K562 (cell line): Measurements from ENCODE around the gene PDE1C. TPM values are rescaled to one million over a fixed set of nuclear protein-coding genes. Genes with fewer than 3 reads are reported as not detected.

Source experiments
- ATAC-seq: fragments of 200-7000 bp; cut with Tn5 transposase; 3 replicates; pipeline ENCODE4 v1.9.1; 2020; ENCODE audit warnings: moderate library complexity
- BruUV-seq: library from RNA; stranded (reverse); fragments of 400-500 nt; replicated peaks from 2 replicates; lab custom pipeline; 2021; lab: Mats Ljungman, UMichigan
- CTCF ChIA-PET: fragments of 300-600 bp; formaldehyde crosslinking; extraction: SDS; loops from one replicate; lab custom pipeline; 2021; ENCODE audit warnings: low intra/inter-chr PET ratio; lab: Yijun Ruan, JAX
- POLR2A ChIA-PET: fragments of 300-600, 350-650 bp; sonication (Branson Sonifier 250); formaldehyde crosslinking; extraction: SDS; loops from one replicate; lab custom pipeline; 2021; ENCODE audit warnings: antibody characterized with exemption, inconsistent platforms; lab: Yijun Ruan, JAX
- DNase-seq, 4 experiments: peaks; one replicate each; pipeline versions ENCODE4 v3.0.0 to v3.0.0-alpha.2; 2011 to 2018; ENCODE audit warnings: low spot score in 3 of 4, mixed read lengths in 3 of 4; ENCODE audit errors: extremely low read depth in 1 of 4
- FAIRE-seq: peaks from 2 replicates; lab custom pipeline; 2011; peaks lifted over from hg19 to GRCh38; lab: Jason Lieb, UNC
- H2AFZ ChIP-seq: 2 replicates; pipeline ENCODE4 v1.6.0; 2011; ENCODE audit warnings: low read depth, low read length, control low read depth, inconsistent platforms
- H3K27ac ChIP-seq: fragments of 200-600 bp; 3 replicates; pipeline ENCODE4 v1.8.0; 2011; ENCODE audit warnings: low read depth, mild to moderate bottlenecking, control low read depth, inconsistent platforms, low read length, moderate library complexity, mixed read lengths; ENCODE audit errors: extremely low read depth
- H3K27me3 ChIP-seq, 2 experiments: fragments of 300-600 bp in 1 of 2; 2 replicates in 1 of 2; 3 replicates in 1 of 2; pipeline versions ENCODE4 v1.6.0 to v1.8.0; 2011; ENCODE audit warnings: inconsistent platforms in 2 of 2, low read length in 2 of 2, mild to moderate bottlenecking in 1 of 2, mixed read lengths in 1 of 2, moderate library complexity in 1 of 2; ENCODE audit not compliant: control insufficient read depth in 2 of 2, insufficient read depth in 2 of 2
- H3K36me3 ChIP-seq: fragments of 300-600 bp; 3 replicates; pipeline ENCODE4 v1.8.0; 2011; ENCODE audit warnings: mild to moderate bottlenecking, low read length, inconsistent platforms; ENCODE audit not compliant: control insufficient read depth, insufficient read depth
- H3K4me1 ChIP-seq, 2 experiments: fragments of 200-600 bp in 1 of 2; replicated peaks in 1 of 2; 2 replicates in 1 of 2; 3 replicates in 1 of 2; pipeline versions ENCODE4 v1.5.1 to v1.8.0; 2011; ENCODE audit warnings: inconsistent platforms in 2 of 2, low read length in 2 of 2, mild to moderate bottlenecking in 1 of 2, mixed read lengths in 1 of 2, moderate library complexity in 1 of 2; ENCODE audit not compliant: control insufficient read depth in 2 of 2, insufficient read depth in 2 of 2
- H3K4me2 ChIP-seq: 2 replicates; pipeline ENCODE4 v1.6.1; 2011; ENCODE audit warnings: low read length, control low read depth, inconsistent platforms, mixed read lengths; ENCODE audit not compliant: insufficient read depth
- H3K4me3 ChIP-seq: fragments of 200-600 bp; sonication (generic), shearing (Covaris generic); 2 replicates; pipeline ENCODE4 v1.5.1; 2016; ENCODE audit warnings: control low read depth, inconsistent platforms
- H3K79me2 ChIP-seq: fragments of 200-600 bp; 3 replicates; pipeline ENCODE4 v1.8.0; 2011; ENCODE audit warnings: low read length, inconsistent platforms; ENCODE audit not compliant: control insufficient read depth, insufficient read depth
- H3K9ac ChIP-seq, 2 experiments: 2 replicates each; pipeline versions ENCODE4 v1.6.0 to v1.6.1; 2011; ENCODE audit warnings: low read depth in 2 of 2, low read length in 2 of 2, control low read depth in 1 of 2, inconsistent platforms in 1 of 2, mild to moderate bottlenecking in 1 of 2, mixed read lengths in 1 of 2; ENCODE audit not compliant: insufficient read depth in 1 of 2
- H3K9me1 ChIP-seq: one replicate; pipeline ENCODE4 v1.6.0; 2011; ENCODE audit warnings: inconsistent platforms, mild to moderate bottlenecking, low read length, moderate library complexity; ENCODE audit not compliant: control insufficient read depth, insufficient read depth
- H3K9me3 ChIP-seq: replicated peaks from 2 replicates; pipeline ENCODE4 v1.5.1; 2011; ENCODE audit warnings: low read depth, low read length, inconsistent platforms; ENCODE audit not compliant: control insufficient read depth, insufficient read depth
- H4K20me1 ChIP-seq: replicated peaks from 2 replicates; pipeline ENCODE4 v1.6.1; 2011; ENCODE audit warnings: low read length, inconsistent platforms, mixed read lengths; ENCODE audit not compliant: control insufficient read depth, insufficient read depth
- BACH1 ChIP-seq: fragments of 200-800 bp; sonication (Bioruptor generic); IDR thresholded peaks from 2 replicates; pipeline ENCODE4 v1.6.1; 2016; ENCODE audit warnings: missing genetic modification characterization, missing compliant biosample characterization
- BRCA1 ChIP-seq, 2 experiments: fragments of 450-650 bp in 1 of 2; sonication (generic) in 1 of 2; formaldehyde crosslinking in 1 of 2; IDR thresholded peaks; 2 replicates each; pipeline versions ENCODE4 v1.5.0 to v1.6.1; 2017 to 2020; ENCODE audit warnings: mild to moderate bottlenecking in 1 of 2, missing genetic modification reagents in 1 of 2
- CHCHD3 ChIP-seq: fragments of 250-450 bp; sonication (Bioruptor Pico); IDR thresholded peaks from 2 replicates; pipeline ENCODE4 v2.1.2; 2022; ENCODE audit warnings: mild to moderate bottlenecking
- KAT2B ChIP-seq: IDR thresholded peaks from one replicate; pipeline ENCODE4 v1.6.1; 2012; ENCODE audit warnings: low read depth, mild to moderate bottlenecking, control low read depth, inconsistent platforms, low read length, moderate library complexity
- KDM5B ChIP-seq: fragments of 200-600 bp; sonication (generic); IDR thresholded peaks from 2 replicates; pipeline ENCODE4 v1.6.1; 2012; ENCODE audit warnings: low read depth, mild to moderate bottlenecking, moderate library complexity, low read length, control low read depth, inconsistent platforms; ENCODE audit not compliant: insufficient replicate concordance
- LCOR ChIP-seq: sonication (generic); formaldehyde crosslinking; IDR thresholded peaks from 2 replicates; pipeline ENCODE4 v1.8.0; 2022; ENCODE audit warnings: mild to moderate bottlenecking, missing genetic modification reagents
- RBFOX2 ChIP-seq: fragments of 200-400 bp; formaldehyde crosslinking; IDR thresholded peaks from 2 replicates; pipeline ENCODE4 v1.6.1; 2017; ENCODE audit warnings: low read depth, mild to moderate bottlenecking, low read length, moderate library complexity
- RHOXF2B ChIP-seq: fragments of 250-450 bp; sonication (Bioruptor Pico); conservative IDR thresholded peaks from 2 replicates; pipeline ENCODE4 v1.5.1; 2021
- TAF7 ChIP-seq: fragments of 450-650 bp; IDR thresholded peaks from 2 replicates; pipeline ENCODE4 v1.6.1; 2016; ENCODE audit warnings: missing genetic modification characterization, missing compliant biosample characterization
- ZNF431 ChIP-seq: sonication (generic); formaldehyde crosslinking; IDR thresholded peaks from 2 replicates; pipeline ENCODE4 v1.8.0; 2022; ENCODE audit warnings: mild to moderate bottlenecking, missing genetic modification reagents
- ZNF551 ChIP-seq: fragments of 250-450 bp; sonication (Bioruptor Pico); IDR thresholded peaks from 2 replicates; pipeline ENCODE4 v1.5.0; 2021; ENCODE audit warnings: mild to moderate bottlenecking, moderate library complexity
- ZSCAN32 ChIP-seq: fragments of 450-650 bp; formaldehyde crosslinking; IDR thresholded peaks from 2 replicates; pipeline ENCODE4 v1.4.0; 2020; ENCODE audit warnings: mild to moderate bottlenecking, moderate library complexity
- WGBS: fragments of 100-300 bp; shearing (Covaris generic); methylation state at CpG from one replicate; pipeline ENCODE4 v1.1.6; 2016; ENCODE audit warnings: low coverage, mixed read lengths; ENCODE audit not compliant: insufficient coverage; ENCODE audit errors: missing lambda C conversion rate; 5-methylcytosine and 5-hydroxymethylcytosine counted together
- in situ Hi-C: fragments of 300-500 bp; cut with MboI; formaldehyde crosslinking; loops from 4 replicates; pipeline ENCODE4 v1.15.0; 2018; ENCODE audit warnings: inconsistent platforms, mixed read lengths
- intact Hi-C: fragments of 100-400 bp; cut with micrococcal nuclease; formaldehyde crosslinking; loops from 2 replicates; pipeline ENCODE4 v1.14.2; 2022
- polyA plus RNA-seq, 8 experiments: library from polyadenylated mRNA; depleted of rRNA in 4 of 8; stranded (reverse) in 5 of 8; unstranded in 3 of 8; fragments of >200 nt; fragmentation: Nextera tagmentation in 2 of 8; fragmentation: Illumina TruSeq in 1 of 8; extraction: Ambion mirVana in 2 of 8; extraction: Trizol in 1 of 8; gene quantifications; 2 replicates each; pipeline versions ENCODE4 v1.2.1 to v1.2.3, GENCODE V29; 2011 to 2014; ENCODE audit warnings: inconsistent platforms in 1 of 8, missing spikeins in 1 of 8
- total RNA-seq, 7 experiments: library from RNA; depleted of rRNA in 6 of 7; stranded (reverse); fragments of >200 nt in 6 of 7; fragmentation: Illumina TruSeq in 2 of 7; extraction: Trizol in 2 of 7; gene quantifications; 2 replicates each; pipeline versions ENCODE4 v1.2.1 to v1.2.3, GENCODE V29; 2011 to 2021; ENCODE audit warnings: low replicate concordance in 1 of 7
- TF ChIP-seq, protein P1 (sequence below): IDR thresholded peaks from 2 replicates; pipeline ENCODE4 v1.6.1; 2011; ENCODE audit warnings: borderline replicate concordance, low read depth, mild to moderate bottlenecking, moderate library complexity, low read length; ENCODE audit not compliant: insufficient read depth, poor library complexity, severe bottlenecking

The PDE1C gene
- total and polyA plus RNA-seq, 9 of the 15 experiments (the other 6 are each of a cell fraction or from before 2014, with no cell fraction given): under 0.01 to 0.01 TPM; not detected in 7

DNA sequence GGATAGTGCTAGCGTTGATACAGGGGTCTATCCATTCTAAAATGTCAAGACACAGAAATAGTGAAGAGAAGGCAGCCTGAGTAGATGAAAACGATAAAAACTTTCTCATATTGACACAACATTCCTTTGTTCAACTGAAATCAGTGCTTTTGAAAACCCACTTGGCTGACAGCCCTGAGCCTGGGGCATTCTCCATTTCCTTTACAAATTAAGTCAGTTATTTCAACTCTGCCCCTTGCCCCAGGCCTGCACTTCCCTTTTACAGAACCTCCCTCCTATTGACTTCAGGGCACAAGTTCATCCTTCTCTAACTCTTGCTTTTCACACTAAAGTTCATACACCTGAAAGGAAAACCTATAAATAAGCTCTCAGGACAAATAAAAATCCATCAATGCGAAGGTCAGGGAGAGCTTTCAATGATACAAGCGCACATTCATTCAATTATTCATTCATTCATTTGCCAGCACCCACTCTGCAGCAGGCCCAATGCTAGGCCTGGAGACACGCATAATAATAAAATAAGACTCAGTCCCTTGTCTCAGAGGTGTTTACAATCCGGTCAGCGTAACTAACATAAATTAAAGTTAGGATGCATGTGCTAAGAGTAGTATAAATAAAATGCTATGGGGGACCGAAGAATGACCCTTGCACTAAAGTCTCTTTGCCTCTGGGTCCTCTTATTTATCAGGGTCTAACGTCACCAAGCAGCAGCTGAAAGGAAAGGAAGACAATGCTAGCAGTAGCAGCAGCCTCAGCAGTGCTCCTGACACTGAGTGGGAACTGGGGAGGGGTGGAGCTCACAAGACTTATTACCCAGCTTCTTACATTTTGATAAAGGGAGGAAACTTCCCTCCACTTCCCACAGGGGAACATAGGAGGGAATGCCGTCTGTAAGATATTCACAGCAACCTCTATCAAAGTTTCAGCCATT is 134.8 kb downstream of the PDE1C start:
- Histone ChIP-seq H2AFZ (no peak overlapping the region), H3K27me3 (no peaks in the 10 kb centered on the region), H3K9me1 (no peaks in the 10 kb centered on the region), H3K79me2 (no peaks in the 10 kb centered on the region), H3K9me3 (no peaks in the 10 kb centered on the region), H3K9ac (no peak overlapping the region), H3K36me3 (no peaks in the 10 kb centered on the region), H3K4me1 (no peaks in the 10 kb centered on the region), H3K27ac (no peak overlapping the region), H3K4me3 (no peak overlapping the region), H3K4me2 (no peak overlapping the region), H4K20me1 (no peaks in the 10 kb centered on the region)
- ChIA-PET CTCF (no interaction called here), POLR2A (no interaction called here)
- in situ Hi-C loops: no loop called here
- DNase-seq (no peak), FAIRE-seq (no peak), ATAC-seq (no peak)
- no TSS peak for BruUV-seq
- 2% methylated on average over 10 of the region's 10 CpGs for WGBS
- TF ChIP-seq RHOXF2B (CRISPR knock-in tag) (no peak), ZNF551 (CRISPR knock-in tag) (no peak), ZNF431 (CRISPR knock-in tag) (no peak), TAF7 (no peak), BACH1 (tag) (no peak), KAT2B (no peak), BRCA1 (IDR thresholded peaks at IDR 0.05) (no peak), BRCA1 (CRISPR knock-in tag; IDR thresholded peaks at IDR 0.05) (no peak), KDM5B (no peak), RBFOX2 (no peak), CHCHD3 (CRISPR knock-in tag) (no peak), LCOR (no peak), ZSCAN32 (no peak)
- TF ChIP-seq, protein P1, sequence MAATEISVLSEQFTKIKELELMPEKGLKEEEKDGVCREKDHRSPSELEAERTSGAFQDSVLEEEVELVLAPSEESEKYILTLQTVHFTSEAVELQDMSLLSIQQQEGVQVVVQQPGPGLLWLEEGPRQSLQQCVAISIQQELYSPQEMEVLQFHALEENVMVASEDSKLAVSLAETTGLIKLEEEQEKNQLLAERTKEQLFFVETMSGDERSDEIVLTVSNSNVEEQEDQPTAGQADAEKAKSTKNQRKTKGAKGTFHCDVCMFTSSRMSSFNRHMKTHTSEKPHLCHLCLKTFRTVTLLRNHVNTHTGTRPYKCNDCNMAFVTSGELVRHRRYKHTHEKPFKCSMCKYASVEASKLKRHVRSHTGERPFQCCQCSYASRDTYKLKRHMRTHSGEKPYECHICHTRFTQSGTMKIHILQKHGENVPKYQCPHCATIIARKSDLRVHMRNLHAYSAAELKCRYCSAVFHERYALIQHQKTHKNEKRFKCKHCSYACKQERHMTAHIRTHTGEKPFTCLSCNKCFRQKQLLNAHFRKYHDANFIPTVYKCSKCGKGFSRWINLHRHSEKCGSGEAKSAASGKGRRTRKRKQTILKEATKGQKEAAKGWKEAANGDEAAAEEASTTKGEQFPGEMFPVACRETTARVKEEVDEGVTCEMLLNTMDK: no peak
- intact Hi-C loops: no loop called here
